Smooth muscle cell (in vitro differentiated cells): ENCODE data around the gene KLHL2. TPM values are rescaled to one million over a fixed set of nuclear protein-coding genes. Genes with fewer than 3 reads are reported as not detected.
"Not testable (repeated sequence)": the region's sequence is repeated elsewhere in the genome, so short reads cannot be mapped to it uniquely, and the experiment has no call there.

Experiments
- DNase-seq: peaks from one replicate; lab custom pipeline; 2025; ENCODE audit not compliant: unreplicated experiment; lab: John Stamatoyannopoulos, UW
- H2AFZ ChIP-seq: fragments of 200-600 bp; sonication (generic); 2 replicates; pipeline ENCODE4 v1.6.0; 2016; ENCODE audit warnings: antibody characterized with exemption, low read depth, mild to moderate bottlenecking
- H3F3A ChIP-seq: fragments of 200-600 bp; sonication (generic); 2 replicates; pipeline ENCODE4 v1.6.0; 2017; ENCODE audit warnings: antibody characterized with exemption, low read depth
- H3K27ac ChIP-seq: fragments of 200-600 bp; sonication (generic); 2 replicates; pipeline ENCODE4 v1.5.1; 2016; ENCODE audit warnings: low read depth, mild to moderate bottlenecking
- H3K27me3 ChIP-seq: fragments of 200-600 bp; sonication (generic); 2 replicates; pipeline ENCODE4 v1.6.1; 2016; ENCODE audit warnings: low read depth, mild to moderate bottlenecking
- H3K36me3 ChIP-seq: fragments of 200-600 bp; sonication (generic); 2 replicates; pipeline ENCODE4 v1.5.1; 2016; ENCODE audit warnings: low read depth
- H3K4me1 ChIP-seq: fragments of 200-600 bp; sonication (generic); 2 replicates; pipeline ENCODE4 v1.5.1; 2016; ENCODE audit warnings: low read depth
- H3K4me2 ChIP-seq: fragments of 200-600 bp; sonication (generic); 2 replicates; pipeline ENCODE4 v1.6.0; 2016; ENCODE audit warnings: mild to moderate bottlenecking
- H3K4me3 ChIP-seq: fragments of 200-600 bp; sonication (generic); 2 replicates; pipeline ENCODE4 v1.5.1; 2016; ENCODE audit warnings: mild to moderate bottlenecking
- H3K79me2 ChIP-seq: fragments of 200-600 bp; sonication (generic); 2 replicates; pipeline ENCODE4 v1.6.0; 2016; ENCODE audit warnings: low read depth, mild to moderate bottlenecking
- H3K9ac ChIP-seq: fragments of 200-600 bp; sonication (generic); 2 replicates; pipeline ENCODE4 v1.6.0; 2016; ENCODE audit warnings: low read depth
- H3K9me3 ChIP-seq: fragments of 200-600 bp; sonication (generic); replicated peaks from 2 replicates; pipeline ENCODE4 v1.5.1; 2016; ENCODE audit warnings: low read depth
- H4K20me1 ChIP-seq: fragments of 200-600 bp; sonication (generic); 2 replicates; pipeline ENCODE4 v1.6.0; 2016; ENCODE audit warnings: low read depth
- CTCF ChIP-seq: fragments of 200-600 bp; sonication (generic); IDR thresholded peaks from 2 replicates; pipeline ENCODE4 v1.5.1; 2017; ENCODE audit warnings: borderline replicate concordance, mild to moderate bottlenecking, antibody characterized with exemption; ENCODE audit not compliant: insufficient read depth, poor library complexity, severe bottlenecking
- WGBS: methylation state at CpG from one replicate; pipeline ENCODE4 v1.1.7; 2016; ENCODE audit warnings: low lambda C conversion rate; 5-methylcytosine and 5-hydroxymethylcytosine counted together
- polyA plus RNA-seq: library from polyadenylated mRNA; unstranded; fragments of >200 nt; fragmentation: Nextera tagmentation; extraction: Ambion mirVana; gene quantifications from 2 replicates; pipeline ENCODE4 v1.2.1, GENCODE V29; 2016
- total RNA-seq: library from RNA; depleted of rRNA; stranded (reverse); fragments of >200 nt; gene quantifications from 2 replicates; pipeline ENCODE4 v1.2.3, GENCODE V29; 2014

Gene KLHL2
- total and polyA plus RNA-seq, 2 experiments from 2014 or later = 2.6 to 18.6 TPM

DNA sequence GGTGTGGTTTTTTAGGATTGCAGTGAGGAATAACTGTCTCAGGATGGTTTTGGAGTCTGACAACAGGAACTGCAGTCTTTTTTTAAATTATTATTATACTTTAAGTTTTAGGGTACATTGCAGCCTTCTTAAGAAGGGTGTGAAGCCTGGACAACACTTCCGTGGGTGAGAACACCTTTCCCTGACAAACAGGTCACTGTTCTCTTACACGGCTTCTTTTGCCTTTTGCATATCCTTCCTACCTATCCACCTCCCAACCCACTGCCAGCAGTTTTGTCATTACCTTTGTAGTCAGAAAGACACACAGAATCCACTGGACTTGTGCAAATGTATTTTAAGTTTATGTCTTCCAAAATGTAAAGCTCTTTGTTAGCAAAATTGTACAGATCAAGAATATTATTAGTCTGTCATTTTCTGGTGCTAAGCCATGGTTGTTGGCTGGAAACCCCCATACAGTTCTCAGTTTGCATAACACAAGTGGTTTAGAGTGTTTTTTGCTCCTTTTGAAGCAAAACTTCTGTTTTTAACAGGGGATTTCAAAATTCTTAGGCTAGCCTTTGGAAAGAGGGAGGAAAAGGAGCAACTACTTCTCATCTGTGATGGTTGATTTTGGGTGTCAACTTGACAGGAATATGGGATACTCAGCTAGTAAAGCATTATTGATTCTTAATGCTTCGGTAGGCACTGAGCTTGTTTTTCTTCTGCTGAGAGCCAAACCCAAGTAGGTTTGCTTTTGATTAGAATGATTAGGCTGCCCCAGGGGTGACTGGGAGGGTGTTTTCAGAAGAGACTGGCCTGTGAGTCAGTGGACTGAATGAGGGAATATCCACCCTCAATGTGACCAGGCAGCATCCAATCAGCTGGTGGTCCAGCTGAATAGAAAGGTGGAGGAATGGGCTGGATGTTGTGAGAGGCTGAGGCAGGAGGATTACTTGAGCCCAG is 29.4 kb upstream of the KLHL2 start:
- H3K27ac ChIP-seq = no peak overlapping the region
- no peaks in the 10 kb centered on the region for H3K4me1 ChIP-seq
- no peaks in the 10 kb centered on the region for H3K36me3 ChIP-seq
- H4K20me1 ChIP-seq = no peaks in the 10 kb centered on the region
- no peak overlapping the region for H3K4me2 ChIP-seq
- no peak overlapping the region for H3K4me3 ChIP-seq
- no peaks in the 10 kb centered on the region for H3K9me3 ChIP-seq
- no peaks in the 10 kb centered on the region for H3F3A ChIP-seq
- H3K9ac ChIP-seq = no peak overlapping the region
- no peaks in the 10 kb centered on the region for H3K79me2 ChIP-seq
- no peak overlapping the region for H2AFZ ChIP-seq
- 83% methylated on average over 3 of the region's 3 CpGs for WGBS
- H3K27me3 ChIP-seq = no peaks in the 10 kb centered on the region
- no peak for DNase-seq
- TF ChIP-seq CTCF = no peak

GRCh38 chr4:165184220-165184619 is 23.1 kb upstream of the KLHL2 start:
- Histone ChIP-seq H3K36me3 (no peaks in the 10 kb centered on the region), H3F3A (no peaks in the 10 kb centered on the region), H3K27me3 (no peaks in the 10 kb centered on the region), H3K4me2 (no peak overlapping the region), H2AFZ (no peak overlapping the region), H3K4me1 (no peaks in the 10 kb centered on the region), H3K9me3 (no peaks in the 10 kb centered on the region), H3K79me2 (no peaks in the 10 kb centered on the region), H3K4me3 (no peak overlapping the region), H4K20me1 (no peaks in the 10 kb centered on the region), H3K27ac (no peak overlapping the region), H3K9ac (no peak overlapping the region)
- TF ChIP-seq CTCF = no peak
- no peak for DNase-seq
- WGBS = 98% methylated on average over 4 of the region's 4 CpGs

GRCh38 chr4:165184998-165185397 is 22.4 kb upstream of the KLHL2 start:
- not testable (repeated sequence) for DNase-seq, H3K36me3 ChIP-seq, H3F3A ChIP-seq, H3K9ac ChIP-seq, H3K4me3 ChIP-seq, H3K27ac ChIP-seq, H3K4me1 ChIP-seq, H2AFZ ChIP-seq, H3K4me2 ChIP-seq, H4K20me1 ChIP-seq, H3K79me2 ChIP-seq, H3K27me3 ChIP-seq, H3K9me3 ChIP-seq
- 98% methylated on average over 9 of the region's 10 CpGs for WGBS

DNA sequence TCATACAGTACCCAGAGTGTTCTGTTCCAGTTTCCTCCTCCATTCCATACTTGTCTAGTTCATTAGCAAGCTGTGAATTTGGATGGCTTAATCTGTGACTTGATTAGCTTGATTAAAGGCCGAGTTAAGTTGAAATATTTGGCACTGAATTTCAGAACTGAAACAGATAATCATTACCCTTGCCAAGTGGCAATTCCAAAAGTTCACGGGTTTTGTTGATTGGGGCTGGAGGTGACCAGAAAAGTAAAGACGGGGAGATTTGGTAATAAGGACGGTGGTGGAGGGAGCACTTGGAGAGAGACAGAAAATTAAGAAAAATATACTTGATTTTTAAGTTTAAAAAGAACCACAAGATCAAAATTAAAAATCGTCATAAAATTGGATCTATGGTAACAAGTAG is 21.9 kb upstream of the KLHL2 start:
- no peaks in the 10 kb centered on the region for H3K27me3 ChIP-seq
- H3K9ac ChIP-seq = no peak overlapping the region
- no peaks in the 10 kb centered on the region for H3F3A ChIP-seq
- TF ChIP-seq CTCF = no peak
- H3K4me1 ChIP-seq = no peaks in the 10 kb centered on the region
- 76% methylated on average over 5 of the region's 5 CpGs for WGBS
- no peak overlapping the region for H3K4me2 ChIP-seq
- no peaks in the 10 kb centered on the region for H3K9me3 ChIP-seq
- no peaks in the 10 kb centered on the region for H4K20me1 ChIP-seq
- no peak overlapping the region for H3K4me3 ChIP-seq
- no peaks in the 10 kb centered on the region for H3K79me2 ChIP-seq
- H3K36me3 ChIP-seq = no peaks in the 10 kb centered on the region
- no peak overlapping the region for H2AFZ ChIP-seq
- no peak overlapping the region for H3K27ac ChIP-seq
- no peak for DNase-seq
